HG03571 (cell line): Measurements from ENCODE around the gene TMC7.

Source experiments
- ATAC-seq: cut with Tn5 transposase; IDR thresholded peaks from one replicate; pipeline ENCODE4 v1.9.1; 2021; ENCODE audit not compliant: unreplicated experiment

Gene TMC7

GRCh38 chr16:19086322-19087199 lies 102.8 kb downstream of the TMC7 start:
- ATAC-seq, result peak; percentile 73

- no peak for ATAC-seq
Observed at GRCh38 chr16:19088341-19088916, 104.7 kb downstream of the TMC7 start.

GRCh38 chr16:19089410-19089955 lies 105.7 kb downstream of the TMC7 start:
- ATAC-seq, result no peak

GRCh38 chr16:19090916-19091315 lies 107.2 kb downstream of the TMC7 start:
- ATAC-seq, result no peak

- ATAC-seq, result no peak
Observed at GRCh38 chr16:19092653-19093410, 109.1 kb downstream of the TMC7 start.

GRCh38 chr16:19093631-19094541 lies 110.2 kb downstream of the TMC7 start:
- no peak for ATAC-seq

- ATAC-seq, result no peak
Observed at GRCh38 chr16:19094542-19095365, 111.0 kb downstream of the TMC7 start.

GRCh38 chr16:19095654-19096053 lies 111.9 kb downstream of the TMC7 start:
- peak; percentile 72 for ATAC-seq

GRCh38 chr16:19098173-19098572 lies 114.4 kb downstream of the TMC7 start:
- no peak for ATAC-seq

- no peak for ATAC-seq
Observed at GRCh38 chr16:19102187-19102872, 118.6 kb downstream of the TMC7 start.

GRCh38 chr16:19104607-19105006 lies 120.9 kb downstream of the TMC7 start:
- ATAC-seq, result no peak

- no peak for ATAC-seq
Observed at GRCh38 chr16:19105131-19105530, 121.4 kb downstream of the TMC7 start.

- no peak for ATAC-seq
Observed at GRCh38 chr16:19105891-19106624, 122.3 kb downstream of the TMC7 start.

GRCh38 chr16:19106625-19107020 lies 122.9 kb downstream of the TMC7 start:
- ATAC-seq, result no peak

- ATAC-seq, result no peak
Observed at GRCh38 chr16:19108409-19109287, 124.9 kb downstream of the TMC7 start.

GRCh38 chr16:19109288-19109664 lies 125.5 kb downstream of the TMC7 start:
- ATAC-seq, result no peak
